SK-N-SH (cell line): ENCODE results near the gene LRRN4CL. TPM values are rescaled to one million over a fixed set of nuclear protein-coding genes. Genes with fewer than 3 reads are reported as not detected.
A peak's percentile ranks its signal among the peaks of the same experiment; 100 is the strongest.

ENCODE experiments used
- CTCF ChIA-PET: fragments of 300-600, 350-600 bp; formaldehyde crosslinking; extraction: SDS; loops from one replicate; lab custom pipeline; 2021; lab: Yijun Ruan, JAX
- POLR2A ChIA-PET: fragments of 350-600 bp; sonication (Branson Sonifier 250); formaldehyde crosslinking; extraction: SDS; loops from one replicate; lab custom pipeline; 2020; ENCODE audit warnings: antibody characterized with exemption, inconsistent platforms; lab: Yijun Ruan, JAX
- DNase-seq: peaks from one replicate; pipeline ENCODE4 v3.0.0; 2012
- H2AFZ ChIP-seq: fragments of 200-600 bp; sonication (generic); 2 replicates; pipeline ENCODE4 v1.8.1; 2016; ENCODE audit warnings: antibody characterized with exemption, mild to moderate bottlenecking, low read depth
- H3F3A ChIP-seq: fragments of 200-600 bp; sonication (generic); replicated peaks from 2 replicates; pipeline ENCODE3; 2016; ENCODE audit warnings: antibody characterized with exemption, mild to moderate bottlenecking; ENCODE audit not compliant: insufficient read depth
- H3K27ac ChIP-seq, 2 experiments: fragments of 200-500 bp in 1 of 2; fragments of 200-600 bp in 1 of 2; sonication (Bioruptor generic) in 1 of 2; sonication (generic), shearing (Covaris generic) in 1 of 2; 2 replicates each; pipeline versions ENCODE4 v1.5.1 to v1.6.1; 2014 to 2016; ENCODE audit warnings: low read depth in 2 of 2, inconsistent platforms in 1 of 2, low read length in 1 of 2, mild to moderate bottlenecking in 1 of 2, mixed read lengths in 1 of 2
- H3K27me3 ChIP-seq: fragments of 200-600 bp; sonication (generic), shearing (Covaris generic); 2 replicates; pipeline ENCODE4 v1.6.1; 2016; ENCODE audit warnings: mixed run types; ENCODE audit not compliant: insufficient read depth
- H3K36me3 ChIP-seq, 2 experiments: fragments of 200-500 bp in 1 of 2; fragments of 200-600 bp in 1 of 2; sonication (Bioruptor generic) in 1 of 2; sonication (generic) in 1 of 2; replicated peaks in 1 of 2; 2 replicates each; pipeline versions ENCODE3 to v1.5.1; 2014 to 2016; ENCODE audit warnings: low read length in 1 of 2, mild to moderate bottlenecking in 1 of 2; ENCODE audit not compliant: insufficient read depth in 2 of 2, control insufficient read depth in 1 of 2
- H3K4me1 ChIP-seq, 2 experiments: fragments of 200-500 bp in 1 of 2; fragments of 200-600 bp in 1 of 2; sonication (Bioruptor generic) in 1 of 2; sonication (generic), shearing (Covaris generic) in 1 of 2; 2 replicates each; pipeline versions ENCODE4 v1.5.1 to v1.6.1; 2014 to 2016; ENCODE audit warnings: low read depth in 1 of 2, low read length in 1 of 2, mixed run types in 1 of 2; ENCODE audit not compliant: insufficient read depth in 2 of 2, control insufficient read depth in 1 of 2
- H3K4me2 ChIP-seq: fragments of 200-600 bp; sonication (generic), shearing (Covaris generic); 2 replicates; pipeline ENCODE4 v1.6.1; 2017; ENCODE audit warnings: mixed run types
- H3K4me3 ChIP-seq, 2 experiments: fragments of 200-500 bp in 1 of 2; fragments of 200-600 bp in 1 of 2; sonication (Bioruptor generic) in 1 of 2; sonication (generic), shearing (Covaris generic) in 1 of 2; 2 replicates each; pipeline versions ENCODE4 v1.5.1 to v1.8.1; 2014 to 2016; ENCODE audit warnings: low read depth in 2 of 2, inconsistent platforms in 1 of 2, low read length in 1 of 2, mild to moderate bottlenecking in 1 of 2, mixed read lengths in 1 of 2, moderate library complexity in 1 of 2
- H3K79me2 ChIP-seq: fragments of 200-600 bp; sonication (generic); 2 replicates; pipeline ENCODE4 v1.8.1; 2017; ENCODE audit warnings: mild to moderate bottlenecking; ENCODE audit not compliant: insufficient read depth
- H3K9ac ChIP-seq: fragments of 200-600 bp; sonication (generic); 2 replicates; pipeline ENCODE4 v1.6.1; 2017; ENCODE audit warnings: mixed run types
- H3K9me2 ChIP-seq: fragments of 200-600 bp; sonication (generic); 2 replicates; pipeline ENCODE4 v1.6.1; 2017; ENCODE audit warnings: mixed run types
- H3K9me3 ChIP-seq: fragments of 200-600 bp; sonication (generic); 2 replicates; pipeline ENCODE4 v1.6.1; 2017; ENCODE audit warnings: mixed run types, mild to moderate bottlenecking, moderate library complexity
- H4K20me1 ChIP-seq: fragments of 200-600 bp; sonication (generic); 2 replicates; pipeline ENCODE4 v1.6.1; 2017; ENCODE audit warnings: mild to moderate bottlenecking, mixed run types; ENCODE audit not compliant: insufficient read depth
- ELF1 ChIP-seq: IDR thresholded peaks from 2 replicates; pipeline ENCODE4 v1.4.0; 2012
- EP300 ChIP-seq, 2 experiments: IDR thresholded peaks; 2 replicates each; pipeline versions ENCODE4 v1.4.0 to v1.6.1; 2012; ENCODE audit warnings: borderline replicate concordance in 1 of 2, low read depth in 1 of 2, low read length in 1 of 2
- FOSL2 ChIP-seq: IDR thresholded peaks from 2 replicates; pipeline ENCODE4 v1.4.0; 2012; ENCODE audit warnings: low read depth, mild to moderate bottlenecking, moderate library complexity, borderline replicate concordance
- FOXM1 ChIP-seq: IDR thresholded peaks from 2 replicates; pipeline ENCODE4 v1.4.0; 2012; ENCODE audit warnings: low read depth, mild to moderate bottlenecking
- GABPA ChIP-seq: IDR thresholded peaks from 2 replicates; pipeline ENCODE4 v1.4.0; 2012; ENCODE audit warnings: low read depth, mild to moderate bottlenecking
- MEF2A ChIP-seq: IDR thresholded peaks from 2 replicates; pipeline ENCODE4 v1.4.0; 2012; ENCODE audit warnings: low read depth, borderline replicate concordance
- NFIC ChIP-seq: IDR thresholded peaks from 2 replicates; pipeline ENCODE4 v1.4.0; 2012; ENCODE audit warnings: borderline replicate concordance
- NRF1 ChIP-seq: IDR thresholded peaks from 2 replicates; pipeline ENCODE4 v1.6.1; 2012; ENCODE audit warnings: low read depth, mild to moderate bottlenecking, low read length
- POLR2AphosphoS5 ChIP-seq: IDR thresholded peaks from 2 replicates; pipeline ENCODE4 v1.6.1; 2012; ENCODE audit warnings: low read depth, low read length
- RAD21 ChIP-seq: IDR thresholded peaks from 2 replicates; pipeline ENCODE4 v1.6.1; 2012; ENCODE audit warnings: mild to moderate bottlenecking, low read length
- RFX5 ChIP-seq: IDR thresholded peaks from 2 replicates; pipeline ENCODE4 v1.6.1; 2012; ENCODE audit warnings: mild to moderate bottlenecking, improper control_type of control experiment, low read length
- RXRA ChIP-seq: IDR thresholded peaks from 2 replicates; pipeline ENCODE4 v1.4.0; 2012; ENCODE audit warnings: low read depth, mild to moderate bottlenecking, borderline replicate concordance
- SIN3A ChIP-seq: IDR thresholded peaks from 2 replicates; pipeline ENCODE4 v1.6.1; 2012; ENCODE audit warnings: low read depth, mild to moderate bottlenecking, low read length, moderate library complexity, borderline replicate concordance
- TCF12 ChIP-seq: IDR thresholded peaks from 2 replicates; pipeline ENCODE4 v1.4.0; 2012
- YY1 ChIP-seq: IDR thresholded peaks from 2 replicates; pipeline ENCODE4 v1.4.0; 2012; ENCODE audit warnings: low read depth, mild to moderate bottlenecking
- WGBS: methylation state at CpG from one replicate; pipeline ENCODE4 v1.1.6; 2017; ENCODE audit warnings: low lambda C conversion rate; 5-methylcytosine and 5-hydroxymethylcytosine counted together
- polyA plus RNA-seq, 3 experiments: library from polyadenylated mRNA; depleted of rRNA; stranded (reverse); fragments of >200 nt; gene quantifications; 2 replicates each; pipeline ENCODE4 v1.2.3, GENCODE V29; 2012
- TF ChIP-seq, protein P1 (sequence below): fragments of 150-350 bp; IDR thresholded peaks from 2 replicates; pipeline ENCODE4 v1.6.1; 2017; ENCODE audit warnings: antibody characterized with exemption, low read length, low read depth, borderline replicate concordance
- TF ChIP-seq, protein P2 (sequence below): IDR thresholded peaks from 2 replicates; pipeline ENCODE4; 2012

LRRN4CL gene
- polyA plus RNA-seq, 1 of the 3 experiments (the other 2 are of a cell fraction): 0.08 TPM

DNA sequence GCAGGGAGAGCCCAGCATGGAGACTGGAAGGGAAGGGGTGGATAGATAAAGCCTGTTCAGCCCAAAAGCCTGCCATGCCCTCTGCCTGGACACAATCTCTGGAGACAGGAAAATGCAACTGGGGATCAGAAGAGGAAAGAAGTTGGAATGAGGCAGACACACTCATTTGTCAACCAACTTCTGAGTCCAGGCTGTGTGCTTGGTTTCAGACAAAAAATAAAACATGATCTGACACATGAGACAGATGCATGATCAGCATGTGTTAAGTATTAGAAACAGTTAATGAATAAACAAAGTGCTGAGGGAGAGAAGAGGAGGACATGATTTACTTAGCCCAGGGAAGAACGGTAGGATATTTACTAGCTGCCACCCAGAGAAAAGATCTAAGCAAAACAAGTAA lies 839 bp downstream of the LRRN4CL start:
- H3K9me2 ChIP-seq: no peaks in the 10 kb centered on the region
- no peak overlapping the region for H3K27ac ChIP-seq
- H2AFZ ChIP-seq: no peak overlapping the region
- CTCF ChIA-PET: interaction anchor here (0.8 to 2.0 kb wide), 2 partner anchors 7 to 293 kb away, joined by 5 to 8 read pairs; no protein-coding TSS in a partner anchor
- no peaks in the 10 kb centered on the region for H3K79me2 ChIP-seq
- no peaks in the 10 kb centered on the region for H3K27me3 ChIP-seq
- POLR2A ChIA-PET: no interaction called here
- no peak for DNase-seq
- no peak overlapping the region for H3K9ac ChIP-seq
- H3K36me3 ChIP-seq: peaks cover 12 to 29% of the 10 kb centered on the region in 2 experiments
- H3K4me1 ChIP-seq: peaks cover 0 to 6% of the 10 kb centered on the region in 2 experiments; a peak in 1 of 4 replicates
- TF ChIP-seq, protein P1, sequence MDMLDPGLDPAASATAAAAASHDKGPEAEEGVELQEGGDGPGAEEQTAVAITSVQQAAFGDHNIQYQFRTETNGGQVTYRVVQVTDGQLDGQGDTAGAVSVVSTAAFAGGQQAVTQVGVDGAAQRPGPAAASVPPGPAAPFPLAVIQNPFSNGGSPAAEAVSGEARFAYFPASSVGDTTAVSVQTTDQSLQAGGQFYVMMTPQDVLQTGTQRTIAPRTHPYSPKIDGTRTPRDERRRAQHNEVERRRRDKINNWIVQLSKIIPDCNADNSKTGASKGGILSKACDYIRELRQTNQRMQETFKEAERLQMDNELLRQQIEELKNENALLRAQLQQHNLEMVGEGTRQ: no peak
- TF ChIP-seq NFIC (no peak), RXRA (no peak), TCF12 (no peak), SIN3A (no peak), FOSL2 (no peak), EP300 (IDR thresholded peaks at IDR 0.05; ENCODE audit: borderline replicate concordance in 1 of 2, low read depth in 1 of 2, low read length in 1 of 2) (no peak)
- TF ChIP-seq, protein P2, sequence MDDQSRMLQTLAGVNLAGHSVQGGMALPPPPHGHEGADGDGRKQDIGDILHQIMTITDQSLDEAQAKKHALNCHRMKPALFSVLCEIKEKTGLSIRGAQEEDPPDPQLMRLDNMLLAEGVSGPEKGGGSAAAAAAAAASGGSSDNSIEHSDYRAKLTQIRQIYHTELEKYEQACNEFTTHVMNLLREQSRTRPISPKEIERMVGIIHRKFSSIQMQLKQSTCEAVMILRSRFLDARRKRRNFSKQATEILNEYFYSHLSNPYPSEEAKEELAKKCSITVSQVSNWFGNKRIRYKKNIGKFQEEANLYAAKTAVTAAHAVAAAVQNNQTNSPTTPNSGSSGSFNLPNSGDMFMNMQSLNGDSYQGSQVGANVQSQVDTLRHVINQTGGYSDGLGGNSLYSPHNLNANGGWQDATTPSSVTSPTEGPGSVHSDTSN: no peak
- H3K4me3 ChIP-seq: no peak overlapping the region
- peaks cover 7% of the 10 kb centered on the region for H3F3A ChIP-seq
- H3K9me3 ChIP-seq: no peaks in the 10 kb centered on the region
- no peak overlapping the region for H3K4me2 ChIP-seq
- no peaks in the 10 kb centered on the region for H4K20me1 ChIP-seq
- WGBS: 88% methylated on average over 1 of the region's 1 CpG

DNA sequence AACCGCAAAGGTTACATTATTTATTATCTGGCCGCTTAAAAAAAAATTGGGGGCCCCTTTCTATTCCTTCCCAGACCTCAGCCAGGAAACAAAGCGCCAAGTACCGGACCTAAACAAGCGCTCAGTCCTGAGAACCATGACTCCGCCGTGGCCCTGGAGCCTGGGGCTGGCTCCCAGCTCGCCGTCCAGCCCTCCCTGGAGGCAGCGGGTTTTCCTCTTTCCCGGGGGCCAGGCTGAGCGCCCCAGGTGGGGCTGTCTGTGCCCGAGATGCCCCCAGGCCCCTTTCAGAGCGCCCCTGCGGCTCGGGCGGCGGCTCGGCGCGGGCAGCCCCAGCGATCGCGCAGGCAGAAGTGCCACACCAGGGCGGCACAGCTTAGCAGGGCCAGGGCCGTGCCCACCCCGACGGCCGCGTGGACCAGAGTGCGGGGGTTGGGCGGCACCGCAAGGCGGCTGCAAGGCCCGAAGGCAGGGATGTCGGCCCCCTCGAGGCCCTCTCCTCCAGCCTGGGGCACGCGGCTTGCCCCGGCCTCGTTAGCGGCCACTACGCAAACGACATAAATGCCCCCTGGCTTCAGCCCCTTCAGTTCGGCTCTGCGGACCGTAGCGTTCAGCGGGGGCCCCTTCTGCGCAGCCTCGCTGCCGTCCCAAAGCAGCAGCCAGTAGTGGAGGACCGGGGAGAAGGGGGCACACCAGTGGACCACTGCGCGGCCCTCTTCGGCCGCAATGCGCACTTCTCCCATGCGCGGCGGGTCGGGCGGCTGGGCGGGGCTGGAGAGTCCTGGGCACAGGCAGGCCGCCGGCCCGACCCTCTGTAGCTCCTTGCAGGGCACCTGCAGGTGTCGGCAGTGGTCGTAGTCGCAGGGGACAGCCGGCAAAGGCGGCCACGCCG lies 1.6 kb downstream of the LRRN4CL start:
- Histone ChIP-seq H3K9me2 (no peaks in the 10 kb centered on the region), H3K4me1 (peaks cover 0 to 6% of the 10 kb centered on the region in 2 experiments; a peak in 1 of 4 replicates), H3K4me3 (no peak overlapping the region), H4K20me1 (no peaks in the 10 kb centered on the region), H3K9me3 (no peaks in the 10 kb centered on the region), H3F3A (peaks cover 7% of the 10 kb centered on the region), H3K36me3 (peaks cover 5 to 24% of the 10 kb centered on the region in 2 experiments), H3K27ac (no peak overlapping the region), H3K4me2 (no peak overlapping the region), H3K9ac (no peak overlapping the region), H3K27me3 (no peaks in the 10 kb centered on the region), H3K79me2 (no peaks in the 10 kb centered on the region), H2AFZ (no peak overlapping the region)
- DNase-seq: peak; percentile 36
- WGBS: 94% methylated on average over 44 of the region's 74 CpGs
- no peak for TF ChIP-seq YY1
- TF ChIP-seq MEF2A: no peak
- TF ChIP-seq NRF1: no peak
- TF ChIP-seq ELF1: no peak
- TF ChIP-seq GABPA: no peak
- no peak for TF ChIP-seq POLR2AphosphoS5
- TF ChIP-seq RFX5: no peak
- no peak for TF ChIP-seq FOXM1
- TF ChIP-seq RAD21: no peak
- ChIA-PET POLR2A (no interaction called here), CTCF (no interaction called here)
